H9 (cell line): ENCODE data around the gene ZSWIM3. TPM values are rescaled to one million over a fixed set of nuclear protein-coding genes. Genes with fewer than 3 reads are reported as not detected.

Experiments used
- DNase-seq: peaks from one replicate; pipeline ENCODE4 v3.0.0-alpha.2; 2017
- H2AFZ ChIP-seq: one replicate; pipeline ENCODE4 v1.6.1; 2013; ENCODE audit warnings: mild to moderate bottlenecking, low read length, control low read depth, moderate library complexity
- H2AK5ac ChIP-seq: 2 replicates; pipeline ENCODE4 v1.6.1; 2013; ENCODE audit warnings: low read length, control low read depth, mixed read lengths; ENCODE audit not compliant: insufficient read length
- H2BK120ac ChIP-seq: one replicate; pipeline ENCODE4 v1.6.1; 2013; ENCODE audit warnings: low read depth, mild to moderate bottlenecking, low read length, control low read depth, inconsistent platforms; ENCODE audit not compliant: poor library complexity, severe bottlenecking
- H2BK12ac ChIP-seq: 2 replicates; pipeline ENCODE4 v1.6.1; 2013; ENCODE audit warnings: low read length, control low read depth, mixed read lengths, low read depth; ENCODE audit not compliant: insufficient read length
- H2BK15ac ChIP-seq: 2 replicates; pipeline ENCODE4 v1.6.1; 2013; ENCODE audit warnings: low read depth, low read length, control low read depth
- H2BK20ac ChIP-seq: one replicate; pipeline ENCODE4 v1.6.1; 2013; ENCODE audit warnings: low read depth, mild to moderate bottlenecking, low read length, control low read depth, inconsistent platforms; ENCODE audit not compliant: poor library complexity, severe bottlenecking
- H2BK5ac ChIP-seq: 2 replicates; pipeline ENCODE4 v1.6.1; 2013; ENCODE audit warnings: low read length, control low read depth, mixed read lengths; ENCODE audit not compliant: insufficient read length
- H3K14ac ChIP-seq: 2 replicates; pipeline ENCODE4 v1.6.1; 2013; ENCODE audit warnings: low read length, control low read depth; ENCODE audit not compliant: insufficient read depth
- H3K18ac ChIP-seq: 2 replicates; pipeline ENCODE4 v1.6.1; 2013; ENCODE audit warnings: low read depth, mild to moderate bottlenecking, mixed read lengths, low read length, control low read depth; ENCODE audit not compliant: insufficient read length
- H3K23ac ChIP-seq: 2 replicates; pipeline ENCODE4 v1.6.1; 2013; ENCODE audit warnings: low read length, control low read depth, mixed read lengths, low read depth; ENCODE audit not compliant: insufficient read length
- H3K23me2 ChIP-seq: 2 replicates; pipeline ENCODE4 v1.6.1; 2013; ENCODE audit warnings: low read depth, mild to moderate bottlenecking, mixed read lengths, low read length, control low read depth; ENCODE audit not compliant: insufficient read length, poor library complexity, severe bottlenecking
- H3K27ac ChIP-seq: 2 replicates; pipeline ENCODE4 v1.5.1; 2013; ENCODE audit warnings: low read length, control low read depth, mixed read lengths, low read depth; ENCODE audit not compliant: insufficient read length
- H3K27me3 ChIP-seq: 2 replicates; pipeline ENCODE4 v1.6.1; 2013; ENCODE audit warnings: low read length, control low read depth, inconsistent platforms; ENCODE audit not compliant: insufficient read depth
- H3K4ac ChIP-seq: 2 replicates; pipeline ENCODE4 v1.6.1; 2013; ENCODE audit warnings: low read depth, mild to moderate bottlenecking, control low read depth, inconsistent platforms, low read length, moderate library complexity
- H3K4me1 ChIP-seq: 2 replicates; pipeline ENCODE4 v1.6.1; 2013; ENCODE audit warnings: low read length, control low read depth, inconsistent platforms; ENCODE audit not compliant: insufficient read depth
- H3K4me2 ChIP-seq: 2 replicates; pipeline ENCODE4 v1.6.1; 2013; ENCODE audit warnings: low read length, control low read depth, mixed read lengths; ENCODE audit not compliant: insufficient read length, insufficient read depth
- H3K56ac ChIP-seq: 2 replicates; pipeline ENCODE4 v1.6.1; 2013; ENCODE audit warnings: low read depth, mild to moderate bottlenecking, mixed read lengths, low read length, control low read depth; ENCODE audit not compliant: insufficient read length
- H3K79me1 ChIP-seq: 2 replicates; pipeline ENCODE4 v1.6.1; 2013; ENCODE audit warnings: low read depth, mild to moderate bottlenecking, moderate library complexity, low read length, control low read depth, inconsistent platforms; ENCODE audit not compliant: insufficient read depth, poor library complexity, severe bottlenecking
- H3K79me2 ChIP-seq: 2 replicates; pipeline ENCODE4 v1.6.1; 2013; ENCODE audit warnings: low read length, control low read depth, inconsistent platforms; ENCODE audit not compliant: insufficient read depth
- H3K9ac ChIP-seq: 2 replicates; pipeline ENCODE4 v1.6.1; 2013; ENCODE audit warnings: low read length, control low read depth, mixed read lengths; ENCODE audit not compliant: insufficient read length; ENCODE audit errors: extremely low read depth
- H3K9me3 ChIP-seq: one replicate; pipeline ENCODE4 v1.6.1; 2013; ENCODE audit warnings: low read depth, low read length, inconsistent platforms; ENCODE audit not compliant: control insufficient read depth
- H3T11ph ChIP-seq: one replicate; pipeline ENCODE4 v1.6.1; 2013; ENCODE audit warnings: mild to moderate bottlenecking, low read length, control low read depth, inconsistent platforms
- H4K20me1 ChIP-seq: one replicate; pipeline ENCODE4 v1.6.1; 2013; ENCODE audit not compliant: control insufficient read depth, insufficient read length, insufficient read depth
- H4K5ac ChIP-seq: 2 replicates; pipeline ENCODE4 v1.6.1; 2013; ENCODE audit warnings: low read depth, mild to moderate bottlenecking, mixed read lengths, low read length, control low read depth; ENCODE audit not compliant: insufficient read length
- H4K8ac ChIP-seq: replicated peaks from 2 replicates; pipeline ENCODE4 v1.6.1; 2013; ENCODE audit warnings: low read length, control low read depth, mixed read lengths, low read depth; ENCODE audit not compliant: insufficient read length
- H4K91ac ChIP-seq: 2 replicates; pipeline ENCODE4 v1.6.1; 2013; ENCODE audit warnings: low read depth, mild to moderate bottlenecking, moderate library complexity, mixed read lengths, low read length, control low read depth; ENCODE audit not compliant: insufficient read length
- H3K27ac Mint-ChIP-seq, 3 experiments: 2 replicates in 2 of 3; 3 replicates in 1 of 3; pipeline ENCODE4 v1.8.0; 2020 to 2021; ENCODE audit warnings: mixed read lengths in 3 of 3, mild to moderate bottlenecking in 1 of 3, moderate library complexity in 1 of 3
- H3K27me3 Mint-ChIP-seq: 2 replicates; pipeline ENCODE4 v1.8.0; 2021; ENCODE audit warnings: low read depth, mild to moderate bottlenecking, moderate library complexity, mixed read lengths
- H3K36me3 Mint-ChIP-seq, 3 experiments: 2 replicates in 2 of 3; 3 replicates in 1 of 3; pipeline ENCODE4 v1.8.0; 2020 to 2021; ENCODE audit warnings: low read depth in 3 of 3, mixed read lengths in 3 of 3; ENCODE audit not compliant: insufficient read depth in 1 of 3
- H3K4me1 Mint-ChIP-seq, 2 experiments: 2 replicates each; pipeline ENCODE4 v1.8.0; 2020; ENCODE audit warnings: mixed read lengths in 2 of 2
- H3K4me3 Mint-ChIP-seq, 2 experiments: 2 replicates in 1 of 2; 3 replicates in 1 of 2; pipeline ENCODE4 v1.8.0; 2020 to 2021; ENCODE audit warnings: mild to moderate bottlenecking in 2 of 2, mixed read lengths in 2 of 2, moderate library complexity in 1 of 2
- H3K9me3 Mint-ChIP-seq, 2 experiments: 2 replicates in 1 of 2; 3 replicates in 1 of 2; pipeline ENCODE4 v1.8.0; 2020; ENCODE audit warnings: mild to moderate bottlenecking in 2 of 2, mixed read lengths in 2 of 2, moderate library complexity in 1 of 2
- whole genome bisulfite sequencing: extraction: QIAGEN DNeasy Blood & Tissue Kit; methylation state at CpG from one replicate; pipeline ENCODE4 v1.1.7; 2013; ENCODE audit warnings: missing lambda C conversion rate, low lambda C conversion rate, mixed read lengths; ENCODE audit not compliant: insufficient read length; ENCODE audit errors: extremely low coverage; 5-methylcytosine and 5-hydroxymethylcytosine counted together
- total RNA-seq: library from RNA; stranded (reverse); gene quantifications from 2 replicates; pipeline ENCODE4 v1.2.1, GENCODE V29; 2021
- TF ChIP-seq, protein P1 (sequence below): fragments of 200-600 bp; sonication (generic); conservative IDR thresholded peaks from 3 replicates; pipeline ENCODE4 v1.8.0; 2021; ENCODE audit warnings: antibody characterized with exemption, mild to moderate bottlenecking

ZSWIM3 gene
- total RNA-seq, 1 experiment from 2014 or later = 8.0 TPM

DNA sequence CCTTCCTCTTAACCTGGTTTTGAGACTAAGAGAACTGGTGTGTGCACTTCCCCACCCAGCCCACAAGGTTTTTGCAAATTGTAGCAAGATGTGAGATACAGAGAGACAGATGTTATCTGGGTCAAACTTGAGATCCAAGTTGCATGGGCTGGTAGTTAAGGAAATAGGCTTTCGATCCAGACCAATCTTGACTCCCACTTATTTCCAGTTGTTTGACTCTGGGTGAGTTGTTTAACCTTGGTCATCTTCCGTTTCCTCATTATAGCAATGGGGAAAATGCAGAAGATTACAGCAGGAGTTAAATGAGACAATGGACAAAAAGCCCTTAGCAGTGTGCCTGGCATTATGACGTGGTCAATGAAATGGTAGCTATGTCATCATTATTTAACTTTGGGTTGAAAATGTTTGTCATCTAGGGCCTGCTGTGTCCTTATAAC is 22.1 kb upstream of the ZSWIM3 start:
- WGBS = no CpG with 5 or more reads among the region's 3 CpGs
- no peak overlapping the region for H3K18ac ChIP-seq
- H3K23me2 ChIP-seq = peaks cover 9% of the 10 kb centered on the region
- H4K8ac ChIP-seq = no peak overlapping the region
- Mint-ChIP-seq H3K9me3 (no peaks in the 10 kb centered on the region), H3K4me1 (peaks cover 23% of the 10 kb centered on the region in 2 experiments), H3K4me3 (peak overlapping the region; percentile 75 to 88; a peak in 2 of 5 replicates), H3K27me3 (no peaks in the 10 kb centered on the region), H3K27ac (no peak overlapping the region), H3K36me3 (peaks cover 2 to 31% (median 29%) of the 10 kb centered on the region in 3 experiments; a peak in 6 of 7 replicates)
- DNase-seq = no peak
- H4K5ac ChIP-seq = no peak overlapping the region
- H2BK5ac ChIP-seq = no peak overlapping the region
- H3K4me2 ChIP-seq = peak overlapping the region; percentile 80
- no peaks in the 10 kb centered on the region for H4K20me1 ChIP-seq
- no peak overlapping the region for H2BK20ac ChIP-seq
- no peak overlapping the region for H2BK15ac ChIP-seq
- no peak overlapping the region for H2AFZ ChIP-seq
- H3T11ph ChIP-seq = no peak overlapping the region
- no peak overlapping the region for H3K56ac ChIP-seq
- H3K4ac ChIP-seq = no peak overlapping the region
- H3K9ac ChIP-seq = no peak overlapping the region
- no peaks in the 10 kb centered on the region for H3K27me3 ChIP-seq
- H3K23ac ChIP-seq = no peak overlapping the region
- no peak overlapping the region for H4K91ac ChIP-seq
- peaks cover 4% of the 10 kb centered on the region; the same call in 1 of the 2 replicates for H3K4me1 ChIP-seq
- TF ChIP-seq, protein P1, sequence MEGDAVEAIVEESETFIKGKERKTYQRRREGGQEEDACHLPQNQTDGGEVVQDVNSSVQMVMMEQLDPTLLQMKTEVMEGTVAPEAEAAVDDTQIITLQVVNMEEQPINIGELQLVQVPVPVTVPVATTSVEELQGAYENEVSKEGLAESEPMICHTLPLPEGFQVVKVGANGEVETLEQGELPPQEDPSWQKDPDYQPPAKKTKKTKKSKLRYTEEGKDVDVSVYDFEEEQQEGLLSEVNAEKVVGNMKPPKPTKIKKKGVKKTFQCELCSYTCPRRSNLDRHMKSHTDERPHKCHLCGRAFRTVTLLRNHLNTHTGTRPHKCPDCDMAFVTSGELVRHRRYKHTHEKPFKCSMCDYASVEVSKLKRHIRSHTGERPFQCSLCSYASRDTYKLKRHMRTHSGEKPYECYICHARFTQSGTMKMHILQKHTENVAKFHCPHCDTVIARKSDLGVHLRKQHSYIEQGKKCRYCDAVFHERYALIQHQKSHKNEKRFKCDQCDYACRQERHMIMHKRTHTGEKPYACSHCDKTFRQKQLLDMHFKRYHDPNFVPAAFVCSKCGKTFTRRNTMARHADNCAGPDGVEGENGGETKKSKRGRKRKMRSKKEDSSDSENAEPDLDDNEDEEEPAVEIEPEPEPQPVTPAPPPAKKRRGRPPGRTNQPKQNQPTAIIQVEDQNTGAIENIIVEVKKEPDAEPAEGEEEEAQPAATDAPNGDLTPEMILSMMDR = no peak
- no peak overlapping the region for H2BK12ac ChIP-seq
- H2BK120ac ChIP-seq = no peak overlapping the region
- no peaks in the 10 kb centered on the region for H3K9me3 ChIP-seq
- peaks cover 5% of the 10 kb centered on the region for H3K79me1 ChIP-seq
- H3K79me2 ChIP-seq = no peaks in the 10 kb centered on the region
- H2AK5ac ChIP-seq = no peak overlapping the region
- no peak overlapping the region for H3K27ac ChIP-seq
- H3K14ac ChIP-seq = no peak overlapping the region
